Measurements from ENCODE around the gene AP4S1.

The AP4S1 gene

GRCh38 chr14:31096255-31096654, 70.8 kb downstream of the AP4S1 start:
- H3K27me3 Mint-ChIP-seq = no peaks in the 10 kb centered on the region
- H3K4me1 Mint-ChIP-seq = no peaks in the 10 kb centered on the region
- DNase-seq = no peak
- no peak overlapping the region for H3K27ac Mint-ChIP-seq
- H3K9me3 Mint-ChIP-seq = no peaks in the 10 kb centered on the region
- H3K4me3 Mint-ChIP-seq = no peak overlapping the region
- H3K36me3 Mint-ChIP-seq = peaks cover 22% of the 10 kb centered on the region
- CTCF ChIA-PET = no interaction called here

GRCh38 chr14:31097081-31097480, 71.6 kb downstream of the AP4S1 start:
- no peaks in the 10 kb centered on the region for H3K4me1 Mint-ChIP-seq
- no peak overlapping the region for H3K4me3 Mint-ChIP-seq
- no peaks in the 10 kb centered on the region for H3K9me3 Mint-ChIP-seq
- no peak overlapping the region for H3K27ac Mint-ChIP-seq
- H3K36me3 Mint-ChIP-seq = peaks cover 26% of the 10 kb centered on the region
- CTCF ChIA-PET = no interaction called here
- no peaks in the 10 kb centered on the region for H3K27me3 Mint-ChIP-seq
- DNase-seq = no peak

GRCh38 chr14:31106768-31107167, 81.3 kb downstream of the AP4S1 start:
- CTCF ChIA-PET = no interaction called here
- no peak overlapping the region for H3K27ac Mint-ChIP-seq

GRCh38 chr14:31109257-31109656, 83.8 kb downstream of the AP4S1 start:
- CTCF ChIA-PET = no interaction called here
- DNase-seq = no peak
- H3K27me3 Mint-ChIP-seq = no peaks in the 10 kb centered on the region
- no peak overlapping the region for H3K27ac Mint-ChIP-seq
- H3K9me3 Mint-ChIP-seq = no peaks in the 10 kb centered on the region
- peaks cover 59% of the 10 kb centered on the region for H3K36me3 Mint-ChIP-seq
- no peaks in the 10 kb centered on the region for H3K4me1 Mint-ChIP-seq
- H3K4me3 Mint-ChIP-seq = no peak overlapping the region

More at GRCh38 chr14:31106768-31107167, 81.3 kb downstream of the AP4S1 start:
- no peaks in the 10 kb centered on the region for H3K4me1 Mint-ChIP-seq
- H3K27me3 Mint-ChIP-seq = no peaks in the 10 kb centered on the region
- peaks cover 60% of the 10 kb centered on the region for H3K36me3 Mint-ChIP-seq
- no peaks in the 10 kb centered on the region for H3K9me3 Mint-ChIP-seq
- no peak for DNase-seq
- no peak overlapping the region for H3K4me3 Mint-ChIP-seq

- H3K4me1 Mint-ChIP-seq = no peaks in the 10 kb centered on the region
- no peaks in the 10 kb centered on the region for H3K9me3 Mint-ChIP-seq
- CTCF ChIA-PET = no interaction called here
- H3K27me3 Mint-ChIP-seq = no peaks in the 10 kb centered on the region
- peaks cover 55% of the 10 kb centered on the region for H3K36me3 Mint-ChIP-seq
- H3K27ac Mint-ChIP-seq = no peak overlapping the region
- no peak for DNase-seq
- H3K4me3 Mint-ChIP-seq = no peak overlapping the region
These were observed 85.4 kb downstream of the AP4S1 start for GRCh38 chr14:31110872-31111271.

- CTCF ChIA-PET = no interaction called here
- H3K27ac Mint-ChIP-seq = no peak overlapping the region
These were observed 88.3 kb downstream of the AP4S1 start for GRCh38 chr14:31113794-31114193.

GRCh38 chr14:31118892-31119291, 93.4 kb downstream of the AP4S1 start:
- no peak overlapping the region for H3K27ac Mint-ChIP-seq
- no peak for DNase-seq
- H3K4me1 Mint-ChIP-seq = peaks cover 12% of the 10 kb centered on the region
- no peak overlapping the region for H3K4me3 Mint-ChIP-seq
- no peaks in the 10 kb centered on the region for H3K27me3 Mint-ChIP-seq
- no peaks in the 10 kb centered on the region for H3K9me3 Mint-ChIP-seq
- CTCF ChIA-PET = no interaction called here
- H3K36me3 Mint-ChIP-seq = peaks cover 60% of the 10 kb centered on the region

More at GRCh38 chr14:31113794-31114193, 88.3 kb downstream of the AP4S1 start:
- no peak overlapping the region for H3K4me3 Mint-ChIP-seq
- H3K9me3 Mint-ChIP-seq = no peaks in the 10 kb centered on the region
- H3K27me3 Mint-ChIP-seq = no peaks in the 10 kb centered on the region
- H3K4me1 Mint-ChIP-seq = no peaks in the 10 kb centered on the region
- no peak for DNase-seq
- peaks cover 62% of the 10 kb centered on the region for H3K36me3 Mint-ChIP-seq

GRCh38 chr14:31122098-31122611, 96.7 kb downstream of the AP4S1 start:
- H3K27me3 Mint-ChIP-seq = no peaks in the 10 kb centered on the region

GRCh38 chr14:31122921-31123320, 97.5 kb downstream of the AP4S1 start:
- Mint-ChIP-seq H3K4me3 (no peak overlapping the region), H3K27ac (no peak overlapping the region), H3K36me3 (peaks cover 50% of the 10 kb centered on the region), H3K4me1 (peaks cover 36% of the 10 kb centered on the region), H3K9me3 (no peaks in the 10 kb centered on the region), H3K27me3 (no peaks in the 10 kb centered on the region)
- CTCF ChIA-PET = no interaction called here
- no peak for DNase-seq

More at GRCh38 chr14:31122098-31122611, 96.7 kb downstream of the AP4S1 start:
- no peak overlapping the region for H3K4me3 Mint-ChIP-seq
- DNase-seq = no peak
- peaks cover 48% of the 10 kb centered on the region for H3K36me3 Mint-ChIP-seq
- no peak overlapping the region for H3K27ac Mint-ChIP-seq
- peaks cover 28% of the 10 kb centered on the region for H3K4me1 Mint-ChIP-seq
- H3K9me3 Mint-ChIP-seq = no peaks in the 10 kb centered on the region
- CTCF ChIA-PET = no interaction called here

GRCh38 chr14:31124197-31124596, 98.7 kb downstream of the AP4S1 start:
- CTCF ChIA-PET = no interaction called here
- H3K4me1 Mint-ChIP-seq = peaks cover 47% of the 10 kb centered on the region
- peaks cover 54% of the 10 kb centered on the region for H3K36me3 Mint-ChIP-seq
- no peak overlapping the region for H3K4me3 Mint-ChIP-seq
- H3K9me3 Mint-ChIP-seq = no peaks in the 10 kb centered on the region
- DNase-seq = peak; percentile 29
- peak overlapping the region; percentile 4 for H3K27ac Mint-ChIP-seq
- no peaks in the 10 kb centered on the region for H3K27me3 Mint-ChIP-seq

GRCh38 chr14:31125231-31125630, 99.8 kb downstream of the AP4S1 start:
- Mint-ChIP-seq H3K9me3 (no peaks in the 10 kb centered on the region), H3K36me3 (peaks cover 53% of the 10 kb centered on the region), H3K4me3 (no peak overlapping the region), H3K4me1 (peaks cover 48% of the 10 kb centered on the region), H3K27me3 (no peaks in the 10 kb centered on the region), H3K27ac (no peak overlapping the region)
- DNase-seq = no peak
- CTCF ChIA-PET = interaction anchor here (0.6 kb wide), 1 partner anchor 82 kb away, joined by 5 read pairs; the partner anchor contains the start of gene HECTD1

GRCh38 chr14:31126680-31127079, 101.2 kb downstream of the AP4S1 start:
- H3K4me3 Mint-ChIP-seq = no peak overlapping the region
- H3K4me1 Mint-ChIP-seq = peaks cover 48% of the 10 kb centered on the region
- DNase-seq = no peak
- H3K9me3 Mint-ChIP-seq = no peaks in the 10 kb centered on the region
- no peak overlapping the region for H3K27ac Mint-ChIP-seq
- H3K36me3 Mint-ChIP-seq = peaks cover 57% of the 10 kb centered on the region
- CTCF ChIA-PET = no interaction called here
- no peaks in the 10 kb centered on the region for H3K27me3 Mint-ChIP-seq

- CTCF ChIA-PET = no interaction called here
- Mint-ChIP-seq H3K9me3 (no peaks in the 10 kb centered on the region), H3K27ac (peak overlapping the region; percentile 62), H3K36me3 (peaks cover 50% of the 10 kb centered on the region), H3K27me3 (no peaks in the 10 kb centered on the region), H3K4me3 (no peak overlapping the region), H3K4me1 (peaks cover 47% of the 10 kb centered on the region)
- DNase-seq = peak; percentile 34
These were observed 102.2 kb downstream of the AP4S1 start for GRCh38 chr14:31127690-31128089.

- no peaks in the 10 kb centered on the region for H3K27me3 Mint-ChIP-seq
- H3K9me3 Mint-ChIP-seq = no peaks in the 10 kb centered on the region
- no peak for DNase-seq
- peaks cover 46% of the 10 kb centered on the region for H3K36me3 Mint-ChIP-seq
- peaks cover 36% of the 10 kb centered on the region for H3K4me1 Mint-ChIP-seq
- CTCF ChIA-PET = interaction anchor here (1.2 to 1.3 kb wide), 2 partner anchors 12 to 79 kb away, joined by 3 read pairs; partner anchors contain the start of gene HECTD1
- no peak overlapping the region for H3K4me3 Mint-ChIP-seq
- peak overlapping the region; percentile 39 for H3K27ac Mint-ChIP-seq
These were observed 103.4 kb downstream of the AP4S1 start for GRCh38 chr14:31128601-31129526.

- Mint-ChIP-seq H3K4me1 (peaks cover 11% of the 10 kb centered on the region), H3K9me3 (no peaks in the 10 kb centered on the region), H3K27me3 (no peaks in the 10 kb centered on the region), H3K4me3 (no peak overlapping the region), H3K27ac (no peak overlapping the region), H3K36me3 (peaks cover 44% of the 10 kb centered on the region)
- no peak for DNase-seq
- CTCF ChIA-PET = no interaction called here
These were observed 107.7 kb downstream of the AP4S1 start for GRCh38 chr14:31133133-31133532.
